Endothelial cell of umbilical vein (primary cell): Measurements from ENCODE around the gene TMIGD3. TPM values are rescaled to one million over a fixed set of nuclear protein-coding genes. Genes with fewer than 3 reads are reported as not detected.

Experiments
- BruUV-seq: library from RNA; stranded (reverse); fragments of 400-500 nt; replicated peaks from 2 replicates; lab custom pipeline; 2021; lab: Mats Ljungman, UMichigan
- CTCF ChIA-PET: fragments of 300-600, 350-600 bp; sonication (Branson Sonifier 250); formaldehyde crosslinking; loops from one replicate; lab custom pipeline; 2021; ENCODE audit warnings: antibody characterized with exemption, inconsistent platforms; lab: Charles Lee
- POLR2A ChIA-PET: fragments of 300-600, 350-600 bp; sonication (Branson Sonifier 250); formaldehyde crosslinking; loops from one replicate; lab custom pipeline; 2021; ENCODE audit warnings: antibody characterized with exemption, inconsistent platforms; lab: Charles Lee
- DNase-seq: peaks from one replicate; pipeline ENCODE4 v3.0.0-alpha.2; 2011; ENCODE audit warnings: low read depth, low spot score
- FAIRE-seq: peaks from 2 replicates; lab custom pipeline; 2011; peaks lifted over from hg19 to GRCh38; lab: Jason Lieb, UNC
- H2AFZ ChIP-seq: 2 replicates; pipeline ENCODE4 v1.6.0; 2012; ENCODE audit warnings: low read depth, low read length, control low read depth, inconsistent platforms
- H3K27ac ChIP-seq: 2 replicates; pipeline ENCODE4 v1.5.1; 2011; ENCODE audit warnings: low read depth, mild to moderate bottlenecking, control low read depth, low read length, moderate library complexity; ENCODE audit not compliant: insufficient read depth
- H3K27me3 ChIP-seq, 2 experiments: 2 replicates each; pipeline versions ENCODE4 v1.6.0 to v1.6.1; 2011; ENCODE audit warnings: low read length in 2 of 2, mixed read lengths in 1 of 2; ENCODE audit not compliant: control insufficient read depth in 2 of 2, insufficient read depth in 2 of 2
- H3K36me3 ChIP-seq, 2 experiments: 2 replicates in 1 of 2; 3 replicates in 1 of 2; pipeline ENCODE4 v1.5.1; 2011; ENCODE audit warnings: low read length in 2 of 2, mild to moderate bottlenecking in 1 of 2, moderate library complexity in 1 of 2; ENCODE audit not compliant: control insufficient read depth in 2 of 2, insufficient read depth in 2 of 2; ENCODE audit errors: extremely low read depth in 1 of 2
- H3K4me1 ChIP-seq: 3 replicates; pipeline ENCODE4 v1.5.1; 2011; ENCODE audit warnings: mild to moderate bottlenecking, low read length; ENCODE audit not compliant: control insufficient read depth, insufficient read depth; ENCODE audit errors: extremely low read depth
- H3K4me2 ChIP-seq: 2 replicates; pipeline ENCODE4 v1.6.1; 2011; ENCODE audit warnings: low read length, control low read depth, mixed read lengths; ENCODE audit not compliant: insufficient read depth
- H3K4me3 ChIP-seq, 3 experiments: fragments of 200-600 bp in 1 of 3; sonication (generic), shearing (Covaris generic) in 1 of 3; replicated peaks in 1 of 3; 2 replicates each; pipeline ENCODE4 v1.5.1; 2011 to 2016; ENCODE audit warnings: control low read depth in 3 of 3, low read length in 3 of 3, mild to moderate bottlenecking in 2 of 3, inconsistent platforms in 1 of 3, low read depth in 1 of 3, moderate library complexity in 1 of 3; ENCODE audit not compliant: insufficient read depth in 1 of 3
- H3K79me2 ChIP-seq: 2 replicates; pipeline ENCODE4 v1.6.0; 2012; ENCODE audit warnings: low read length, inconsistent platforms; ENCODE audit not compliant: control insufficient read depth, insufficient read depth
- H3K9ac ChIP-seq: replicated peaks from 2 replicates; pipeline ENCODE3; 2011; ENCODE audit warnings: low read length, control low read depth; ENCODE audit not compliant: insufficient read depth; ENCODE audit errors: extremely low read depth
- H3K9me1 ChIP-seq: replicated peaks from 3 replicates; pipeline ENCODE4 v1.6.0; 2011; ENCODE audit warnings: mild to moderate bottlenecking, low read length; ENCODE audit not compliant: control insufficient read depth, insufficient read depth; ENCODE audit errors: extremely low read depth
- H3K9me3 ChIP-seq: replicated peaks from 2 replicates; pipeline ENCODE4 v1.5.1; 2012; ENCODE audit warnings: low read length, inconsistent platforms; ENCODE audit not compliant: control insufficient read depth, insufficient read depth
- H4K20me1 ChIP-seq: replicated peaks from 2 replicates; pipeline ENCODE3; 2011; ENCODE audit warnings: mild to moderate bottlenecking, low read length; ENCODE audit not compliant: control insufficient read depth, insufficient read depth; ENCODE audit errors: extremely low read depth
- EZH2 ChIP-seq: IDR thresholded peaks from 2 replicates; pipeline ENCODE4 v1.6.1; 2012; ENCODE audit warnings: borderline replicate concordance, low read depth, mild to moderate bottlenecking, moderate library complexity, low read length, inconsistent platforms; ENCODE audit not compliant: severe bottlenecking
- FOS ChIP-seq: IDR thresholded peaks from 2 replicates; pipeline ENCODE4 v1.6.1; 2011; ENCODE audit warnings: mild to moderate bottlenecking, low read length, moderate library complexity, borderline replicate concordance; ENCODE audit not compliant: insufficient read depth
- MYC ChIP-seq: IDR thresholded peaks from one replicate; pipeline ENCODE4 v1.6.1; 2011; ENCODE audit warnings: mild to moderate bottlenecking, low read depth, low read length
- POLR2A ChIP-seq: IDR thresholded peaks from 2 replicates; pipeline ENCODE4 v1.6.1; 2012; ENCODE audit warnings: low read depth, mild to moderate bottlenecking, control low read depth, low read length
- dilution Hi-C: fragments of 300-500 bp; cut with MboI; formaldehyde crosslinking; loops from one replicate; pipeline ENCODE4 v1.15.0; 2019; ENCODE audit warnings: low sequenced_read_pairs; ENCODE audit not compliant: extremely low pct_ligation_motif_present
- intact Hi-C: fragments of 100-400 bp; cut with micrococcal nuclease; formaldehyde crosslinking; loops from one replicate; pipeline ENCODE4 v1.10.0; 2022
- polyA plus RNA-seq, 4 experiments: library from polyadenylated mRNA; depleted of rRNA in 3 of 4; stranded (reverse) in 3 of 4; unstranded in 1 of 4; fragments of >200 nt; gene quantifications; 2 replicates each; pipeline versions ENCODE4 v1.2.1 to v1.2.3, GENCODE V29; 2011 to 2012; ENCODE audit warnings: missing spikeins in 1 of 4
- total RNA-seq: library from RNA; stranded (reverse); gene quantifications from 2 replicates; pipeline ENCODE4 v1.2.3, GENCODE V29; 2021
- TF ChIP-seq, protein P1 (sequence below), 2 donors: IDR thresholded peaks; 1 replicate in 1 of 2; 2 replicates in 1 of 2; pipeline ENCODE4 v1.5.1; 2011; ENCODE audit warnings: low read length in 2 of 2, mild to moderate bottlenecking in 2 of 2, moderate library complexity in 2 of 2, control low read depth in 1 of 2, inconsistent platforms in 1 of 2, low read depth in 1 of 2; ENCODE audit not compliant: insufficient read depth in 1 of 2; ENCODE audit errors: extremely low read depth in 1 of 2

TMIGD3 gene
- total and polyA plus RNA-seq, 2 donors (not counting 3 experiments of a cell fraction or from before 2014, with no cell fraction given) = 0.07 to 0.49 TPM

DNA sequence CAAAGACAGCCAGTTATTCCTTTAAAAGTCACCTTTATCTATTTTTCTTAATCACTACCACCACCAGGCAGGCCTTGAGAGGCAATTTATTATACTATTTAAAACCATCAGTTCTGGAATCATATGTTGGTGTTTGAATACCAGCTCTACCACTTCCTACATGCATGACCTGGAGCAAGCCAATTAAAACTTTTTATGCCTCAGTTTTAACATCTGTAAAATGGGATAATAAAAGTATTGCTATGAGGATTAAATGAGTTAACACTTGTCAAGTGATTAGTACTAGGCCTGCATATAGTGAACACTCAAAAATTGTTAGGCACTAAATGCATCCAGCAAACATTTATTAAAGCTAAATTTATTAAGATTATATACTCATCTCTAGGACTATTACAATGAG, 49.2 kb upstream of the TMIGD3 start:
- dilution Hi-C loops (no loop called here), intact Hi-C loops (no loop called here)
- Histone ChIP-seq H3K27me3 (peaks cover 0 to 2% of the 10 kb centered on the region in 2 experiments), H3K9ac (no peak overlapping the region), H3K9me3 (no peaks in the 10 kb centered on the region), H3K9me1 (no peaks in the 10 kb centered on the region), H3K4me2 (no peak overlapping the region), H3K27ac (no peak overlapping the region), H3K4me1 (no peaks in the 10 kb centered on the region), H3K36me3 (no peaks in the 10 kb centered on the region), H3K79me2 (no peaks in the 10 kb centered on the region), H2AFZ (no peak overlapping the region), H3K4me3 (no peak overlapping the region), H4K20me1 (no peaks in the 10 kb centered on the region)
- no peak for DNase-seq
- ChIA-PET POLR2A (no interaction called here), CTCF (no interaction called here)
- TF ChIP-seq EZH2 = no peak
- TF ChIP-seq, protein P1, sequence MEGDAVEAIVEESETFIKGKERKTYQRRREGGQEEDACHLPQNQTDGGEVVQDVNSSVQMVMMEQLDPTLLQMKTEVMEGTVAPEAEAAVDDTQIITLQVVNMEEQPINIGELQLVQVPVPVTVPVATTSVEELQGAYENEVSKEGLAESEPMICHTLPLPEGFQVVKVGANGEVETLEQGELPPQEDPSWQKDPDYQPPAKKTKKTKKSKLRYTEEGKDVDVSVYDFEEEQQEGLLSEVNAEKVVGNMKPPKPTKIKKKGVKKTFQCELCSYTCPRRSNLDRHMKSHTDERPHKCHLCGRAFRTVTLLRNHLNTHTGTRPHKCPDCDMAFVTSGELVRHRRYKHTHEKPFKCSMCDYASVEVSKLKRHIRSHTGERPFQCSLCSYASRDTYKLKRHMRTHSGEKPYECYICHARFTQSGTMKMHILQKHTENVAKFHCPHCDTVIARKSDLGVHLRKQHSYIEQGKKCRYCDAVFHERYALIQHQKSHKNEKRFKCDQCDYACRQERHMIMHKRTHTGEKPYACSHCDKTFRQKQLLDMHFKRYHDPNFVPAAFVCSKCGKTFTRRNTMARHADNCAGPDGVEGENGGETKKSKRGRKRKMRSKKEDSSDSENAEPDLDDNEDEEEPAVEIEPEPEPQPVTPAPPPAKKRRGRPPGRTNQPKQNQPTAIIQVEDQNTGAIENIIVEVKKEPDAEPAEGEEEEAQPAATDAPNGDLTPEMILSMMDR (IDR thresholded peaks at IDR 0.05; ENCODE audit: extremely low read depth in 1 of 2, insufficient read depth in 1 of 2, low read depth in 1 of 2, low read length in 2 of 2) = no peak
- TF ChIP-seq POLR2A = no peak
- no peak for TF ChIP-seq FOS
- TF ChIP-seq MYC = no peak
- no peak for FAIRE-seq
- BruUV-seq = no TSS peak
